ENCODE results near the gene ERBB3.

The ERBB3 gene

GRCh38 chr12:56141946-56142784, 62.2 kb downstream of the ERBB3 start:
- no peak for DNase-seq

- DNase-seq = peak; percentile 28
Measured at GRCh38 chr12:56143217-56143616, 63.3 kb downstream of the ERBB3 start.

GRCh38 chr12:56143870-56144269, 63.9 kb downstream of the ERBB3 start:
- DNase-seq = no peak

- no peak for DNase-seq
Measured at GRCh38 chr12:56145217-56145616, 65.3 kb downstream of the ERBB3 start.

- no peak for DNase-seq
Measured at GRCh38 chr12:56146492-56147460, 66.8 kb downstream of the ERBB3 start.

- DNase-seq = peak; percentile 25
Measured at GRCh38 chr12:56150563-56150962, 70.6 kb downstream of the ERBB3 start.

GRCh38 chr12:56151672-56152131, 71.7 kb downstream of the ERBB3 start:
- peak; percentile 71 for DNase-seq

- peak; percentile 90 for DNase-seq
Measured at GRCh38 chr12:56152132-56152755, 72.3 kb downstream of the ERBB3 start, which contains the start of gene MYL6B. Gene MYL6B, plus strand, starts transcription at chr12:56152587. Its CDS starts 1,332 bp downstream, at chr12:56153919.

Measured in CD4-positive, alpha-beta T cell treated with Interleukin-17A for 1 hour (primary cell).